MM.1S (cell line): ENCODE results near the gene SRCIN1.

Experiments
- EZH2 ChIP-seq: fragments of 300-600 bp; sonication (generic); optimal IDR thresholded peaks from 2 replicates; pipeline ENCODE3; 2017; ENCODE audit warnings: low read depth, mild to moderate bottlenecking, antibody characterized with exemption, low read length, mixed read lengths
- TF ChIP-seq, protein P1 (sequence below): fragments of 300-600 bp; sonication (generic); IDR thresholded peaks from 2 replicates; pipeline ENCODE4 v1.5.1; 2016; ENCODE audit warnings: antibody characterized with exemption, low read length, mixed read lengths

DNA sequence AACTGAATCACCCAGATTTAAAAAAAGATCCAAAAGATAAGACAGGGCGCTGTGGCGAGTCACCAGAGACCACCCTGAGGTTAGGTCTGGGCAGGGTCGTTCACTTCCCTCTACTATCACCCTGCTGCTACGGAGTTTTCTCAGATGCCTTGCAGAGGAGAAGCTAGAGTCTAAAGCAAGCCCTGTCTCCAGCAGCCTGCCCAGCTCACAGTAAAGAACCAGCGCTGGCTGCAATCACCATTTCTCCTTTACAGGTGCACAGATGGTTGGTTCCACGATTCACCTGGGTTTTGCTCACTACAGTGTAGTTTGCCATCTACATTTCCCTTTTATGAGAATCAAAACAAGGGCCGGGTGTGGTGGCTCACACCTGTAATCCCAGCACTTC lies 71.3 kb downstream of the SRCIN1 start:
- TF ChIP-seq, protein P1, sequence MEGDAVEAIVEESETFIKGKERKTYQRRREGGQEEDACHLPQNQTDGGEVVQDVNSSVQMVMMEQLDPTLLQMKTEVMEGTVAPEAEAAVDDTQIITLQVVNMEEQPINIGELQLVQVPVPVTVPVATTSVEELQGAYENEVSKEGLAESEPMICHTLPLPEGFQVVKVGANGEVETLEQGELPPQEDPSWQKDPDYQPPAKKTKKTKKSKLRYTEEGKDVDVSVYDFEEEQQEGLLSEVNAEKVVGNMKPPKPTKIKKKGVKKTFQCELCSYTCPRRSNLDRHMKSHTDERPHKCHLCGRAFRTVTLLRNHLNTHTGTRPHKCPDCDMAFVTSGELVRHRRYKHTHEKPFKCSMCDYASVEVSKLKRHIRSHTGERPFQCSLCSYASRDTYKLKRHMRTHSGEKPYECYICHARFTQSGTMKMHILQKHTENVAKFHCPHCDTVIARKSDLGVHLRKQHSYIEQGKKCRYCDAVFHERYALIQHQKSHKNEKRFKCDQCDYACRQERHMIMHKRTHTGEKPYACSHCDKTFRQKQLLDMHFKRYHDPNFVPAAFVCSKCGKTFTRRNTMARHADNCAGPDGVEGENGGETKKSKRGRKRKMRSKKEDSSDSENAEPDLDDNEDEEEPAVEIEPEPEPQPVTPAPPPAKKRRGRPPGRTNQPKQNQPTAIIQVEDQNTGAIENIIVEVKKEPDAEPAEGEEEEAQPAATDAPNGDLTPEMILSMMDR = no peak
- TF ChIP-seq EZH2 = no peak
